Stimulated activated naive CD8-positive, alpha-beta T cell treated with anti-CD3 and anti-CD28 coated beads, Interleukin-15, amount 100 ng/mL, for 72 hours (primary cell): ENCODE data around the gene VPS13C.

Experiments used
- ATAC-seq: fragments of 150-1000 bp; cut with Tn5 transposase; 2 replicates; pipeline ENCODE4 v1.10.0; 2021; ENCODE audit warnings: mild to moderate bottlenecking, moderate library complexity
- DNase-seq, 2 donors: peaks; one replicate each; pipeline ENCODE4 v3.0.0; 2021 to 2022
- H3K27ac Mint-ChIP-seq, 2 donors: one replicate each; pipeline ENCODE4 v1.8.0; 2022; ENCODE audit warnings: mild to moderate bottlenecking in 2 of 2, mixed read lengths in 2 of 2, moderate library complexity in 2 of 2
- H3K27me3 Mint-ChIP-seq: one replicate; pipeline ENCODE4 v1.8.0; 2022; ENCODE audit warnings: mixed read lengths
- H3K4me1 Mint-ChIP-seq: one replicate; pipeline ENCODE4 v1.8.0; 2022; ENCODE audit warnings: mild to moderate bottlenecking, mixed read lengths
- H3K4me3 Mint-ChIP-seq, 2 donors: one replicate each; pipeline ENCODE4 v1.8.0; 2022; ENCODE audit warnings: mild to moderate bottlenecking in 2 of 2, mixed read lengths in 2 of 2, moderate library complexity in 1 of 2
- H3K9me3 Mint-ChIP-seq, 2 donors: one replicate each; pipeline ENCODE4 v1.8.0; 2022; ENCODE audit warnings: mixed read lengths in 2 of 2

The VPS13C gene

DNA sequence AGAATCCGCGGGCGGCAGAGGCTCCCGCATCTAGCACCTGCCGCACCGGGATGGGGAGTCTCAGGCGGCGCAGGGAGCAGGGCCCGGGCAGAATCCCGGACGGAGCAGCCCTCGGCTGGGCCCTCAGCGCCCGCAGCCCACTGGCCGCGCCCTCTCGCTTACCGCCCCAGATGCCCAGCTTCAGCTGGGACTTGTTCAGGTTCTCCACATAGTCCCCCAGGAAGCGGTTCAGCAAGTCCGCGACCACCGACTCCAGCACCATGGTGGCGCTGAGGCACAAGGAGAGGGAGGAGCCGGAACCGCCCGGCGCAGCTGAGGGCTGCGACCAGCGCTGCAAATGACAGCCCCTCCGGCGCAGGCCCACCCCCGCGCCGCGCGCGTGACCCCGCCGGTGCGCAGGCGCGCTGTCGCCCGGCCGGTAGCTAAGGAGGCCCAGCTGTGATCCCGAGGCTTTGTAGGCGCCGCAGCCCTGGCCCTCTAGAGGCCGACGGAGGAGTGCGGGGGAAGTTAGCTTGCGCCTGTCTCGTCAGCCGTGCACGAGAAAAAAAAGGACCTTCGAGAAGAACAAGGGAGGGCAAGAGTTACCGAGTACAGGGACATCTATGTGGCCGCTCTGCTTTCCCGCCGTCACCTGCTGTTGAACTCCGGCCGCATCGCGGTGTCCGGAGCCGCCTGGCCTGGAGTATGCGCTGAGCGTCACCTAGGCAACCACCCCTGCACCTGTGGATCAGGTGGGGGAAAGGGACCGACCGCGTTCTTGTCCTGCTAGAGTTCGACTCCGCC, at the start of gene VPS13C:
VPS13C (minus strand) TSS at position 335 of the 783 bp plus-strand sequence; CDS start at position 262, 73 bp downstream.
- Mint-ChIP-seq H3K27ac (peak within 1 kb of the TSS; percentile 96 to 97), H3K9me3 (no peaks in the 10 kb centered on the region), H3K27me3 (peaks cover 9% of the 10 kb centered on the region), H3K4me1 (peaks cover 55% of the 10 kb centered on the region), H3K4me3 (peak within 1 kb of the TSS; percentile 88 to 95)
- DNase-seq (peak; percentile 94), ATAC-seq (peak; percentile 93)

DNA sequence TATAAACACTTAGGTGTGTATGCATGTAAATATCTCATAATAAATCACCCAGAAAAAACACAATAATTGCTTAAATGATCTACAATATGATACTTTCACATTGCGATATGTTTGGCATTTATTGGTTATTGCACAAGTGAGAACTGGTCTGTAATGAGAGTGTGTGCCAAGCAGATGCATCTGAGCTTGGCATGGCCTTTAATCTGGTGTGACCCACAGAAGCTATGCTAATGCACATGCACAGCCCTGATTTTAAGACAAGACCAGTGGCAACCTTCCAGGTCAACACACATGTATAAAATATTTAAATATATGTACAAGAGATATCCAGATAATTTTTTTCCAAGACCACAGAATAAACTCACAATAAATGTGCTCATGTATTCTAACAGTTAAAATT, 49.2 kb upstream of the VPS13C start:
- Mint-ChIP-seq H3K4me3 (no peak overlapping the region), H3K9me3 (no peaks in the 10 kb centered on the region), H3K4me1 (peaks cover 19% of the 10 kb centered on the region), H3K27ac (no peak overlapping the region), H3K27me3 (peaks cover 14% of the 10 kb centered on the region)
- ATAC-seq (no peak), DNase-seq (no peak)

- no peak overlapping the region for H3K27ac Mint-ChIP-seq
- no peak overlapping the region for H3K4me3 Mint-ChIP-seq
- no peak for ATAC-seq
- H3K4me1 Mint-ChIP-seq, result peaks cover 19% of the 10 kb centered on the region
- DNase-seq, result no peak
- H3K27me3 Mint-ChIP-seq, result peaks cover 14% of the 10 kb centered on the region
- no peaks in the 10 kb centered on the region for H3K9me3 Mint-ChIP-seq
Observed at GRCh38 chr15:62108411-62108810, 48.2 kb upstream of the VPS13C start.

- peaks cover 19% of the 10 kb centered on the region for H3K4me1 Mint-ChIP-seq
Observed at GRCh38 chr15:62107571-62108121, 47.4 kb upstream of the VPS13C start.

GRCh38 chr15:62106096-62106495, 45.8 kb upstream of the VPS13C start:
- peaks cover 14% of the 10 kb centered on the region for H3K4me1 Mint-ChIP-seq
- DNase-seq (no peak), ATAC-seq (no peak)
- H3K27me3 Mint-ChIP-seq, result peaks cover 18% of the 10 kb centered on the region
- no peaks in the 10 kb centered on the region for H3K9me3 Mint-ChIP-seq
- no peak overlapping the region for H3K4me3 Mint-ChIP-seq
- H3K27ac Mint-ChIP-seq, result no peak overlapping the region

More at GRCh38 chr15:62107571-62108121, 47.4 kb upstream of the VPS13C start:
- DNase-seq (no peak), ATAC-seq (no peak)
- Mint-ChIP-seq H3K27me3 (peaks cover 11% of the 10 kb centered on the region), H3K9me3 (no peaks in the 10 kb centered on the region), H3K4me3 (no peak overlapping the region), H3K27ac (no peak overlapping the region)

- no peak for DNase-seq
- no peak overlapping the region for H3K4me3 Mint-ChIP-seq
- H3K4me1 Mint-ChIP-seq, result peaks cover 6% of the 10 kb centered on the region
- peaks cover 18% of the 10 kb centered on the region for H3K27me3 Mint-ChIP-seq
- no peak overlapping the region for H3K27ac Mint-ChIP-seq
- ATAC-seq, result no peak
- no peaks in the 10 kb centered on the region for H3K9me3 Mint-ChIP-seq
Observed at GRCh38 chr15:62105266-62105665, 45.0 kb upstream of the VPS13C start.

DNA sequence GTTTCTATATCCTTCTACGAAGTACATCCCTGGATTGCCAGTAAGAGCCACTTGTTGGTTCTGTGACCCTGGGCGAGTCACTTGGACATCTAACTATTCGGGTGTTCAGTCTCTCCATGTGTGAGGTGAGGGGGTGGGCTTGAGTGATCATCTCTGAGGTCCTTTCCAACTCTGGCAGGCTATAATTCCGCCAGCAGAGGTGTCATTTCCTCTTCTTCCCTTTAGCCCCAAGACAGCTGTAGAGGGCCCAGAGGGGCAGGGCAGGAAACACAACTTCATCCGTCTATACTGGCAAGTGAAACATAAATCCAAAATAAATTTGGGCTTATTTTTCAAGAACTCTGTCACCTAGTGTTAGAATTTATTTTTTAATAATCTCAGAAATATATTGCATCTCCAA, 44.6 kb upstream of the VPS13C start:
- DNase-seq, result no peak
- ATAC-seq, result no peak
- H3K27ac Mint-ChIP-seq, result no peak overlapping the region
- peaks cover 18% of the 10 kb centered on the region for H3K27me3 Mint-ChIP-seq
- H3K9me3 Mint-ChIP-seq, result no peaks in the 10 kb centered on the region
- H3K4me1 Mint-ChIP-seq, result peaks cover 2% of the 10 kb centered on the region
- H3K4me3 Mint-ChIP-seq, result no peak overlapping the region

DNA sequence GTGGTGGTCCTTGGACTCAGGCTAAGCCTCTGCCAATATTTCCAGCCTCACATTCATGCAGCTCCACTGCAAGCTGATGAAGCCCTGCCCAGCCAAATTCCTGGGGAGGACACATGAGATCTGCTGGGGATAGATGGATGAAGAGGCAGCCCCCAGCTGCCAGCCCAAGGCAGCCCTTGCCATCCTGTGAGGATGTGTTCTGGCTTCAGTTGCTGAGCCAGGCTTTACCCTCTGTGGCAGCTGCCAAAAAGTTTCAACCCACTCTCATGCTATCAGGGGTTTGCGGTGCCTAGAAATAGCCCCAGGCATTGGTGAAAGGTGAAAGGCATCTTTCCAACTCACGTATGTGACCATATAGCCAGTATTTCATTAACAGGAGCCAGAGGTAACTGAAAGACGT, 44.2 kb upstream of the VPS13C start:
- Mint-ChIP-seq H3K4me1 (no peaks in the 10 kb centered on the region), H3K9me3 (no peaks in the 10 kb centered on the region), H3K4me3 (no peak overlapping the region), H3K27ac (no peak overlapping the region), H3K27me3 (peaks cover 18% of the 10 kb centered on the region)
- DNase-seq, result no peak
- ATAC-seq, result no peak

DNA sequence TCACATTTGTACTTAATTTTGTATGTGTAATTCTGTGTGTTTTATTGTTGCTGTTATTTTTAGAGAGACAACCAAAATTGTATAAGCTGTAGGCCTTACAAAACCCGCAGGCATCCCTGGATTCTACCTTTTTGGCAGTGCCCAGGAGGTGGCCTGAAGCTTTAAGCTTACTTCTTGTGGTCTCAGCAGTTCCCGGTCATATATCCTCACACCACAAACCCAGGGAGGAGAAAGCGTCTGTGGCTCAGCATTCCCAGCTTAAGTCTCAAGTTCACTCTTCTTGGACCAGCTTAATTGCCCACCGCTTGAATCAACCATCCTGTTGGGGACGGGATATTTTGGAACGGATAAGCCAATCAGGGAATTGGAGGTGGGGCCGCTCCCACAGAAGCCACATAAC, 43.2 kb upstream of the VPS13C start:
- H3K27ac Mint-ChIP-seq, result no peak overlapping the region
- H3K27me3 Mint-ChIP-seq, result peaks cover 16% of the 10 kb centered on the region

DNA sequence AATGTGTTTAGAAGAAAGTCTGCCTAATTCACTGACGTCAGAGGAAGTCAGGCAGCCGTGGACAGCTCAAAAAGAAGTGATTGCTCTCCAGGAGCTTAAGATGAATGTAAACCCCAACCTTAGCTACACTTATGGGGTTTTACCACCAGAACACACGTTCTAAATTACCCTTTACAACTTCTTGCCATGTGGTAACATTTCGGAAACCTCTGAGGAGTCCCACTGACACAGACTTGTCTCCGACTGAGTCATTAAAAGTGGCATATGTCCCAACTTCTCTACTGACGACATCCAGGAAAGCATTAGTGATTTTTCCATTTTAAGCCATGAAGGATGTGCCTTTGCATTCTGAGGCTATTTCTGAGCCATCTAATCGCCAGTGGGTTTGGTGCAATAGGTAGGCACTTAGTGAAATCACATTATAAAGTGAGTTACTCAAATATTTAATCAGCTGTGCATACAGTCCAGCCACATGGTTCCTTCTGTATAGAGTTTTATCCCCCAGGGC, 38.9 kb upstream of the VPS13C start:
- Mint-ChIP-seq H3K27me3 (peaks cover 22% of the 10 kb centered on the region), H3K4me3 (no peak overlapping the region), H3K9me3 (no peaks in the 10 kb centered on the region), H3K27ac (no peak overlapping the region), H3K4me1 (no peaks in the 10 kb centered on the region)
- ATAC-seq (no peak), DNase-seq (no peak)

More for the DNA sequence above, 43.2 kb upstream of the VPS13C start:
- ATAC-seq, result no peak
- Mint-ChIP-seq H3K9me3 (no peaks in the 10 kb centered on the region), H3K4me1 (no peaks in the 10 kb centered on the region), H3K4me3 (no peak overlapping the region)
- no peak for DNase-seq

- Mint-ChIP-seq H3K4me3 (no peak overlapping the region), H3K4me1 (no peaks in the 10 kb centered on the region), H3K9me3 (no peaks in the 10 kb centered on the region), H3K27ac (no peak overlapping the region), H3K27me3 (peaks cover 19% of the 10 kb centered on the region)
- no peak for DNase-seq
- ATAC-seq, result no peak
Observed at GRCh38 chr15:62094388-62094787, 34.1 kb upstream of the VPS13C start.

GRCh38 chr15:62093809-62094208, 33.6 kb upstream of the VPS13C start:
- H3K27ac Mint-ChIP-seq, result no peak overlapping the region
- no peaks in the 10 kb centered on the region for H3K4me1 Mint-ChIP-seq
- no peak overlapping the region for H3K4me3 Mint-ChIP-seq
- DNase-seq, result no peak
- peaks cover 19% of the 10 kb centered on the region for H3K27me3 Mint-ChIP-seq
- ATAC-seq, result no peak
- no peaks in the 10 kb centered on the region for H3K9me3 Mint-ChIP-seq

DNA sequence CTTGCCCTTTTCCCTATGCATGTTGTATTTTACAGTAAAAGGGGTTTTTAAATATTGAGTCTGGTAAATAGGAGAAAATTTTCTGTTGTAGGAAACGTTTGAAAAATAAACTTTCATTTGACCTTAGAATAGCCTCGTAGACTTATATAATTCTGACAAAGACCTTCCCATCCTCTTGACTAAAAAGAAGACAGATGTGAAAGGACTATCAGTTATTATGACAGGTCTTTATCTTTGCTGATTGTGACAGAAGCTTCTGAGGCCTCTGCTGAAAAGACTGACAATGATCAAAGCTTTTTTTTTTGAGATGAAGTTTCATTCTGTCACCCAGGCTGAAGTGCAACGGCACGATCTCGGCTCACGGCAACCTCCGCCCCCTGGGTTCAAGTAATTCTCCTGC, 30.7 kb upstream of the VPS13C start:
- no peak for ATAC-seq
- DNase-seq, result no peak
- no peaks in the 10 kb centered on the region for H3K4me1 Mint-ChIP-seq
- no peaks in the 10 kb centered on the region for H3K9me3 Mint-ChIP-seq
- no peak overlapping the region for H3K4me3 Mint-ChIP-seq
- H3K27ac Mint-ChIP-seq, result no peak overlapping the region
- H3K27me3 Mint-ChIP-seq, result peaks cover 9% of the 10 kb centered on the region

- H3K9me3 Mint-ChIP-seq, result peaks cover 0 to 4% of the 10 kb centered on the region in 2 donors
- DNase-seq, result no peak
- no peaks in the 10 kb centered on the region for H3K4me1 Mint-ChIP-seq
- H3K27ac Mint-ChIP-seq, result no peak overlapping the region
- no peak overlapping the region for H3K4me3 Mint-ChIP-seq
- peaks cover 9% of the 10 kb centered on the region for H3K27me3 Mint-ChIP-seq
- ATAC-seq, result no peak
Observed at GRCh38 chr15:62089616-62090015, 29.4 kb upstream of the VPS13C start.

GRCh38 chr15:62088353-62088693, 28.1 kb upstream of the VPS13C start:
- Mint-ChIP-seq H3K27me3 (peaks cover 16% of the 10 kb centered on the region), H3K4me3 (no peak overlapping the region), H3K9me3 (peaks cover 6 to 16% of the 10 kb centered on the region in 2 donors), H3K27ac (no peak overlapping the region), H3K4me1 (no peaks in the 10 kb centered on the region)
- no peak for DNase-seq
- ATAC-seq, result no peak

- no peaks in the 10 kb centered on the region for H3K4me1 Mint-ChIP-seq
- H3K27ac Mint-ChIP-seq, result no peak overlapping the region
- H3K9me3 Mint-ChIP-seq, result peaks cover 6 to 22% of the 10 kb centered on the region in 2 donors
- peaks cover 16% of the 10 kb centered on the region for H3K27me3 Mint-ChIP-seq
- DNase-seq, result no peak
- ATAC-seq, result no peak
- no peak overlapping the region for H3K4me3 Mint-ChIP-seq
Observed at GRCh38 chr15:62087671-62088352, 27.6 kb upstream of the VPS13C start.
